CD4-positive, alpha-beta T cell treated with Interleukin-15 for 1 hour (primary cell): ENCODE data around the gene RNF220.
A peak's percentile ranks its signal among the peaks of the same experiment; 100 is the strongest.
"Not testable (repeated sequence)": the region's sequence is repeated elsewhere in the genome, so short reads cannot be mapped to it uniquely, and the experiment has no call there.

Experiments
- DNase-seq: peaks from one replicate; pipeline ENCODE4 v3.0.0-alpha.2; 2020

The RNF220 gene

GRCh38 chr1:44684525-44684924 lies 279.5 kb downstream of the RNF220 start:
- no peak for DNase-seq

- DNase-seq, result no peak
Measured at GRCh38 chr1:44685218-44685617, 280.2 kb downstream of the RNF220 start.

GRCh38 chr1:44685881-44686280 lies 280.8 kb downstream of the RNF220 start:
- DNase-seq, result no peak

DNA sequence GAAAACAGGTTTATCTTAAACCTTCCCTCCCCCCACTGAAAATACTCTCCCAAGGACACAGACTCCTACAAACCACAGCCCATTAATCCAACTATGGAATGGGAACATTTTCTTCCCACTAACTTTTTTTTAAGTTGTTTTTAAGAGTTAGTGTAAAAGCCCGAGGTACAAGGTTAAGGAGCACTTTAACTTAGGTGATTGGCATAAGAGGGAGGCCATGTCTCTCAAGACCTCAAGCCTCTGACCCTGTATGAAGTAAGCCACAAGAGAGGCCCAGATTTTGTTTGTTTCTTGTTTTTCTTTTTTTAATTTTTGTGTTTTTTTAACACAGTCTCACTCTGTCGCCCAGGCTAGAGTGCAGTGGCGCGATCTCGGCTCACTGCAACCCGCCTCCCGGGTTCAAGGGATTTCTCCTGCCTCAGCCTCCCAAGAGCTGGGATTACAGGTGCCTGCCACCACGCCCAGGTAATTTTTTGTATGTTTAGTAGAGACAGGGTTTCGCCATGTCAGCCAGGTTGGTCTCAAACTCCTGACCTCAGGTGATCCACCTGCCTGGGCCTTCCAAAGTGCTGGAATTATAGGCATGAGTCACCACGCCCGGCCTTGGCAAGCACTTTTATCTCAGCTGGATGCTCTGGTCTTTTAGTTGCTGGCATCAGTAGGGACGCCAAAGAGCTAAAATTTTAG lies 283.8 kb downstream of the RNF220 start:
- DNase-seq, result no peak

- DNase-seq, result no peak
Measured at GRCh38 chr1:44689447-44689765, 284.4 kb downstream of the RNF220 start.

DNA sequence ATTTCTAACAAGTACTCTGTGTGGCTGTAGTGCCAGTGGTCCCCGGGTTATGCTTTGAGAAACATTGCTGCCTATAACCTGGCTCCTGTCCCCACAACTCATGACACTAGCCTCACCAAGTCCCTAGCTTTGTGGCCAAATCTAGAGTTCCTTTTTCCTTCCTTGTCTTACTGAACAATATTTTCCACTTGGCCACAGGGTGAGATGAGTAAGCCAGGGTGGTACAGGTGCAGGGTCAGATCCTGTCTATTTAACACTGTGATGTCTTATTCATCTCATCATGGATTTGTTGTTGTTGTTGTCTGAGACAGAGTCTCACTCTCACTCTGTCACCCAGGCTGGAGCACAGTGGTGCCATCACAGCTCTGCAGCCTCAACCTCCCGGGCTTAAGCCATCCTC lies 288.1 kb downstream of the RNF220 start:
- DNase-seq, result no peak

DNA sequence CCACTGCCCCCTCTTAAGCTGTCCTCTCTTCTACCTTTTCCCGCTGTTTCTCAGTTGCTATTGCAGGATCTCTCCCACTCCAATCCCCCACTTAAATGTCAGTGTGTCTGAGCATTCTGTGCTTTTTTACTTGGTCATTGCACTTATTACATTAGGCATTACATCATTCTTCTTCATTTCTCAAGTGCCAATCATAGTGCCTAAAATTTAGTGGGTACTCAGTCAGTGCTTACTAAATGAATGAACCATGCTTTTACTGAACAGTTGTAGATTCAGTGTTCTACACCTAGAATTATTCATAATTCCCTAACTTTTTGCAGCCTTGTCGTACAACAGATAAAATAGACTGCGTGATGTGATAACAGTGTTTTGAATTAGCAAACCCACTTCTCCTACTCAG lies 288.8 kb downstream of the RNF220 start:
- no peak for DNase-seq

DNA sequence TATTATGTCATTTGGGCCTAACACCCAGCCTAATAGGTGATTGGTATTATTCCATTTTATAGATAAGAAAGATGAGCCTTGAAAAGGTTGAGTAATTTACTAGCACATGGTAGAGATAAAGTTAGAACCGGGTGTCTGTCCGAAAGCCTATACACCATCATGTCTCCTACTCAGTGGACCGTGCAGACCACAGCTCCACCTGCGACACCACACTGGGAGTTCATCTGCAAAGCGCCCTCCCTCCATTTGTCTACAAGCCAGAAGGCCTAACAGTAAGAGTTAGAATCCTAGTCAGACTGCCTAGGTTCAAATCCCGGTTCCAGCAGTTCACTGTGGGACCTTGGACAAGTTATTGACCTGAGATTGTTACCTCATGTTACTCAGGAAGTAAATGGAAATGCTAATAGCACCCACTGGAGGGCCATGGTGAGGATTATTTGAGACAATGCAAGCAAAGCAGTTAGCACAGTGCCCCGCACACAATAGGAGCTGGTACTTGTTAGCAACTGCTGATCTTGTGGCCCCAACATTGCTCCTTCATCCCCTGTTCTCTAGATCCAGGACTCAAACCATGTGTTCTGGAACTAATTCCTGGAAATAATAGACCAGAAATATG lies 289.9 kb downstream of the RNF220 start:
- peak; percentile 20 for DNase-seq

DNA sequence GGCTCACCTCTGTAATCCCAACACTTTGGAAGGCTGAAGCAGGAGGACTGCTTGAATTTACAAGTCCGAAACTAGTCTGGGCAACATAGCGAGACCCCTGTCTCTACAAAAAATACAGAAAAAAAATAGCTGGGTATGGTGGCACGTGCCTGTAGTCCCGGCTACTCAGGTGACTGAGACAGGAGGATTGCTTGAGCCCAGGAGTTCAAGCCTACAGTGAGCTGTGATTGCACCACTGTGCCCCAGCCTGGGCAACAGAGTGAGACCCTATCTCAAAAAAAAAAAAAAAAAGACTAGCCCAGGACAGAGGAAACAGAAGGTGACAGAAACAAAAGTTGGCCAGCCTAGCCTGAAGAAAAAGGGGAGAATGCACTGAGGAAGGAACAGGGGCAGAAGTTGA lies 290.6 kb downstream of the RNF220 start:
- DNase-seq, result no peak

GRCh38 chr1:44696101-44696500 lies 291.0 kb downstream of the RNF220 start:
- no peak for DNase-seq

DNA sequence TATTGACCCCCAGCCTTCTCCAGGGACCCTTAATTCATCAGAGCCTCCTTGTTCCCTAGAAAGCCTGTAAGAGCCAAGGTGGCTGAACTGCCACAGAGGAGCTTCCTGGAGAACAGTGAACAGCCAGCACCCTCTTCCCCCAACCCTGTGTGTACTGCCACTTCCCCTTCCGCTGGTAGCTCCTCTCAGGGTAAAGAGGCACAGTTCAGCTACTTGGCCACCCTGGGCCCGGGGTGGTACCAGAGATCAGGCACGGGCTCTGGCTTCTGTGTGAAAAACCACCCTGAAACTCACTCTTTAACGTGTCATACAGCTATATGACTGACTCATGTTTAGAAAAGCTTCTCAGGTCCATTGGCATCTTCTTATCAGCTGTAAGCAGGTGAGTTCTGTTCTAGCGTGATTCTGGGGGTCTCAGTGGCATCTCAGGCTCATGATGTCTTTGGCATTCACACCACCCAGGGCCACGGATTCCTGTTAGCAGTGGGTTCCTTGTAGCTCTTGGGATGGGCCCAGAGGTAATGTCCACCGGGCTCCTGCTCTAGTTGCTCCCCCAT lies 291.8 kb downstream of the RNF220 start:
- DNase-seq, result peak; percentile 49

GRCh38 chr1:44698138-44698537 lies 293.1 kb downstream of the RNF220 start:
- DNase-seq, result no peak

- DNase-seq, result not testable (repeated sequence)
Measured at GRCh38 chr1:44699375-44699774, 294.3 kb downstream of the RNF220 start.

DNA sequence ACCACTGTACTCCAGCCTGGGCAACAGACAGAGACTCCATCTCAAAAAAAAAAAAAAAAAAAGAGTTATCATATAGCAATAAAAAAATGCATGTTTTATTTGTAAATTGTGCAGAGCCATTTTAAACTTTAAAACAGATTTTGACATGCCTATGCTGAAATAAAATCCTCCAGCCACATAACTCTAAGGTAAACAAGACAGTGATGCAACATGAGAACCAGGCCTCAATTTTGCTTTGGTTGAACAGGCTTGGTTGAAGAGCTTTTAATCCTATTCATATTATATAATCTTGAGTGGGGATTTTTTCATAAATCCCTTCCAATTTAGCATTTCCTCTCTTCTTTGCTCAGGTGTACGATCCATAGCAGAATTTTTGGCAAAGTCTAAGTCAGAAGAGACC lies 295.5 kb downstream of the RNF220 start:
- DNase-seq, result no peak

DNA sequence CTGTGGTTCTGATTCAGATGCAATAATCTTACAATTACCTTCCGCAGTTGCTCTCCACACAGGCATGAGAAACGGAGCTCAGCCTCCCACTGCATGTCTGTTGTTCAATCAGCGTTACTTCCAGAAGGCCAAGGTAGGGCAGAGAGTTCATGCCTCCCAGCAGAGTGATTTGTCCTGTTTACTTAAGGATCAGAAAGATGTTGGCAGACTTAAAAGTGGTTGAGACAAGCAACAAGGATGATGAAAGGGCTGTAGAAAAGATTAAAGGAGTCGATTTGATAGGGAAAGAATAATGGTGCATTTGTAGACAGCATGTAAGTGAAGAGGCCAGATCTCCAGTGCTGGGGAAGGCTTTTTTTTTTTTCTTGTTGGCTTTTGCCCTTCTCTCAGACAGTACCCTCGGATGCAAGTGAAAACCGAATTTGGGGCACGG lies 296.1 kb downstream of the RNF220 start:
- no peak for DNase-seq
